ENCODE results near the gene CARD11.

Gene CARD11

GRCh38 chr7:2936891-2937580 lies 106.6 kb downstream of the CARD11 start:
- no peak for TF ChIP-seq CTCF (IDR thresholded peaks at IDR 0.05; ENCODE audit: low read depth, low read length)
- TF ChIP-seq MYC (IDR thresholded peaks at IDR 0.05; ENCODE audit: low read depth, low read length), result no peak
- TF ChIP-seq MAX (IDR thresholded peaks at IDR 0.05; ENCODE audit: low read depth, low read length), result no peak
- TF ChIP-seq POLR2A (IDR thresholded peaks at IDR 0.05; ENCODE audit: extremely low read depth, insufficient read length), result no peak
- no peak for DNase-seq (ENCODE audit: low read depth)
- H3K4me3 ChIP-seq (ENCODE audit: low read depth, low read length), result no peak overlapping the region

DNA sequence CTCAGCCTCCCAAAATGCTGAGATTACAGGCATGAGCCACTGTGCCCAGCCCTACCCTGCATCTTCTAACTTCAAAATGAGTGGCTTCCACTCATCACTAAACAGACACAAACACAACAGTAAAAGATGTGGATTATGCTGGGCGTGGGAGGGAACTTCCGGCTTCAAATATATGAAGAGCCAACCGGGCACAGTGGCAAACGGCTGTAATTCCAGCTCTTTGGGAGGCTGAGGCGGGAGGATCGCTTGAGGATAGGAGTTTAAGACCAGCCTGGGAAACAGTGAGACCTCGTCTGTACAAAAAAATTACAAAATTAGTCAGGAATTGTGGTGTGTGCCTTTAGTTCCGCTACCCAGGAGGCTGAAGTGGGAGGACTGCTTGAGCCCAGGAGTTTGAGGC lies 107.4 kb downstream of the CARD11 start:
- no peak overlapping the region for H3K4me3 ChIP-seq (ENCODE audit: low read depth, low read length)
- DNase-seq (ENCODE audit: low read depth), result no peak
- TF ChIP-seq POLR2A (IDR thresholded peaks at IDR 0.05; ENCODE audit: extremely low read depth, insufficient read length) (no peak), MYC (IDR thresholded peaks at IDR 0.05; ENCODE audit: low read depth, low read length) (no peak), CTCF (IDR thresholded peaks at IDR 0.05; ENCODE audit: low read depth, low read length) (no peak), MAX (IDR thresholded peaks at IDR 0.05; ENCODE audit: low read depth, low read length) (no peak)

DNA sequence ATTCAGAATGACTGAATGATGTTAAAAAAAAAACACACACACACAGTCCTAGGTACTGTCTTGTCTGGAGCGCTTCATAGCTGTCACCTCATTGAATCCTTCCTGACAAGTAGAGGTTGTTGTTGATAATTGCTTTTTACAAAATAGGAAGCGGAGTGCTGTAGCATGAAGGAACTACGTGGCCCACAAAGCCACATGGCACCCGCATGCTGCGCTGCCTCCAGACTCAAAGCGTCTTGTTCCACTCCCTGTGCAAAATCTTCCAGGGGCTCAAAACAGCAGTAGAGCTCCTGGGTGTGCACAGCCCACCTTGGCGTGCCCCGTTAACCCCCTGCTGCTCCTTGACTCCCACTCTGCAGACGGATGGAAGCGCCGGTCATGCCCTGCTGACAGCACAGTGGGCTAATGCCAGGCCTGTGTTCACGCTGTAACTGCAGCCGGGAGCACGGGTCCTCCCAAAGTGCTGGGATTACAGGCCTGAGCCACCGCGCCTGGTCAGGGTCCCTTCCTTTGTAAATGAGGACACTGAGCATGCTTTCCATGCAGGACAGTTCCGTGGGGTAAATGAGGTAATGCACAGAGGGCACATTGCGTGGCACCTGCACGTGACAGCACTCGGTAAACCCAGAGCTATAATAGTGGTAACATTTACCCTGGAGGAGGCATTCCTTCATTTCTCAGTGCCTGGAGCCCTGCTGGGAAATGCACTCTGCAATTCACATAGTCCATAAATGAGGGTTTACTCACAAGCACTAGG lies 108.5 kb downstream of the CARD11 start:
- TF ChIP-seq CTCF (IDR thresholded peaks at IDR 0.05; ENCODE audit: low read depth, low read length), result no peak
- TF ChIP-seq MAX (IDR thresholded peaks at IDR 0.05; ENCODE audit: low read depth, low read length), result peak; percentile 67
- TF ChIP-seq POLR2A (IDR thresholded peaks at IDR 0.05; ENCODE audit: extremely low read depth, insufficient read length), result no peak
- peak; percentile 14; the same call in 1 of the 2 replicates for TF ChIP-seq MYC (IDR thresholded peaks at IDR 0.05; ENCODE audit: low read depth, low read length)
- no peak for DNase-seq (ENCODE audit: low read depth)
- no peak overlapping the region for H3K4me3 ChIP-seq (ENCODE audit: low read depth, low read length)

- DNase-seq (ENCODE audit: low read depth), result peak; percentile 36
- no peak overlapping the region for H3K4me3 ChIP-seq (ENCODE audit: low read depth, low read length)
- TF ChIP-seq MYC (IDR thresholded peaks at IDR 0.05; ENCODE audit: low read depth, low read length), result no peak
- TF ChIP-seq POLR2A (IDR thresholded peaks at IDR 0.05; ENCODE audit: extremely low read depth, insufficient read length), result no peak
These were observed 109.4 kb downstream of the CARD11 start for GRCh38 chr7:2934211-2934731.

GRCh38 chr7:2932402-2933251 lies 111.0 kb downstream of the CARD11 start:
- DNase-seq (ENCODE audit: low read depth), result no peak
- TF ChIP-seq POLR2A (IDR thresholded peaks at IDR 0.05; ENCODE audit: extremely low read depth, insufficient read length), result no peak
- no peak for TF ChIP-seq CTCF (IDR thresholded peaks at IDR 0.05; ENCODE audit: low read depth, low read length)
- TF ChIP-seq MAX (IDR thresholded peaks at IDR 0.05; ENCODE audit: low read depth, low read length), result no peak
- no peak for TF ChIP-seq MYC (IDR thresholded peaks at IDR 0.05; ENCODE audit: low read depth, low read length)
- no peak overlapping the region for H3K4me3 ChIP-seq (ENCODE audit: low read depth, low read length)
